Measurements from ENCODE around the gene STARD13.
A peak's percentile ranks its signal among the peaks of the same experiment; 100 is the strongest.
"Not testable (repeated sequence)": the region's sequence is repeated elsewhere in the genome, so short reads cannot be mapped to it uniquely, and the experiment has no call there.

Gene STARD13

DNA sequence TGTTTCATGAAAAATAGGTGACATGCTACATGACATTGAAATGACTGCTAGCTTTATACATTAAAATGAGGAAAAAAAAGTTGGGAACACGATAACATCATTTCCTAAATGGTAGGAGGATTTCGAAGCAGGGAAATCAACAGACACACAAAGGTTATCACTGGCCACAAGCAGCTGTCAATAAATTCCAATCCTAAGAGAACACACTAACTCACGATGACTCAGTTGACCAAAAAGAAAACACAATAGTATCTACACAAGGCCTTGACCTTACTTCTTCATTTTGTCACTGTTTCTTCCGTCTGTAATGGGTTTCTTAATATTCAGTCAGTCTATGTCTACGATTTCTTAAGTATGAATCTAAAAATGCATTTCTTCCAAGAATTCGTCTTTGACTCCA, 36.5 kb downstream of the STARD13 start:
- DNase-seq, result no peak

DNA sequence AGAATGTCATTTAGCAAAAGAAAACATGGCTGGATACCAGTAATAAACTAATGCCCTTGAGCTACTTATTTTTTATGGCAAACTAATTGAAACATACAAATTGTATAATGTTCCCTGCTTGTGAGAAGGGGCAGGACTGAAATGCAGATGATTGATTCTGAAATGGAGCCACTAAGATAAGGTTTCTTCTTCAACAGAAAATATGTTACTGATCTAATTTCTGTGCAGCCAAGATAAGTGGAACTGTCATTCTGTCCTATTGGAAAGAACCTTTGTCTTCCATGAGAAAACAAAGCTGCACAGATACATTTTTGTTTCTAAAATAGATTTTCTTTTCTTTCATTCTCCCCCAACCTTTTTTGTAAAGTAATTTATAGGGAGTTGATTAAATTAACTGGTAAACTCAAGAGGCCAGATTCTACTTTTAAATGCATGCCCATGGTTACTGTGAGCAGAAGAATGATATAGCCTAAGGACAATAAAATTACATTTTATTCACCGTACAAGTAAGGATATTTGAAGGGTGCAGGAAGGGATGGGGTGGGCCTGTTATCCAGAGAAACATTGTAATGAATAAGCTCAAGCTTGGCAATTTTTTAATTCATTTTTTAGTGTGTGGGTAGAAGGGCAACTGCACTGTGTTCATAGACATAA, 39.9 kb downstream of the STARD13 start:
- DNase-seq, result no peak

DNA sequence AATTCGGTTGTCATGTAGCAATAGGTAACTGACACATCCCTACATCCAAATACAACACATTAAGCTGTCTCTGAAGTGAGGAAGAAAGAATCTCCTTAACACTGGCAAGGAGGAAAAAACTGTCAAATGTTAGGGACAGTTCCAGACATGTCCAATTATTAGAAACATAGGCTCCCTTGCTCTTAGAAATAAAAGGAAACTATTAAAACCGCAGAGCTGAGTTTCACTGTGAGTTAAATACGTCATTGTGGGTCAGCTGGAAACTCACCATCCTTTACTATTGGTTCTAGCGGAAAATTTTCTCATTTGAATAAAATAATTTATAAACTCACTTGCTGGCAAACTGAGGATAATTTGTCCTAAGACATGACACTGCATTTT, 40.7 kb downstream of the STARD13 start:
- no peak for DNase-seq

DNA sequence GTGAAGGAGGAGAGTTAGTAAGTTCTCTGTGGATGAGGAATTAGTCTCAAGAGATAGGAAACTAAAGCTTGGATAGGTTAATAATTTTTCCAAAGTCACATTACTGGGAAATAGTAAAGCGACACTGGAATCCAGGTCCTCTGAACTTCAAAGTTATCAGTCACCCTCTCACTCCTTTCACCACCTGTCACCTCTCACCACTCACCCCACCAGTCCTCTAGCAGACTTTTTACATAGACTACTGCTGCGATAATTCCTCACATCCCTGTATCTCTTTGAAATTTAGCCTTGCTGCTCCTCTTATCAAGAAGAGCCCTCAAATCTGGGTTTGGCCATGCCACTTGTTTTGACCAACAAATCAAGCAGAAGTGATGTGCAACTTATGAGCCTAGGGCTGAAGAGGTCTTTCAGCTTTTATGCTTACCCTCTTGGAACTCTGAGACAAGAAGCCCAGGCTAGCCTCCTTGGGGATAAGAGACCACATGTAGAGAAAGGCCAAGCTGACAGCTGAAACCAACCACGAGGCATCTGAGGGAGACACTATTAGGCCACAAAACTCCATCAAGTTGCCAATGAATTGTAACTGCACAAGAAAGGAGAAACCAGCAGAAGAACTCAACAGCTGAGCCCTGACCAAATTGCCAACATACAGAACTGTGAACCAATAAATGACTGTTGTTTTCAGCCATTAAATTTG, 41.2 kb downstream of the STARD13 start:
- DNase-seq, result no peak

DNA sequence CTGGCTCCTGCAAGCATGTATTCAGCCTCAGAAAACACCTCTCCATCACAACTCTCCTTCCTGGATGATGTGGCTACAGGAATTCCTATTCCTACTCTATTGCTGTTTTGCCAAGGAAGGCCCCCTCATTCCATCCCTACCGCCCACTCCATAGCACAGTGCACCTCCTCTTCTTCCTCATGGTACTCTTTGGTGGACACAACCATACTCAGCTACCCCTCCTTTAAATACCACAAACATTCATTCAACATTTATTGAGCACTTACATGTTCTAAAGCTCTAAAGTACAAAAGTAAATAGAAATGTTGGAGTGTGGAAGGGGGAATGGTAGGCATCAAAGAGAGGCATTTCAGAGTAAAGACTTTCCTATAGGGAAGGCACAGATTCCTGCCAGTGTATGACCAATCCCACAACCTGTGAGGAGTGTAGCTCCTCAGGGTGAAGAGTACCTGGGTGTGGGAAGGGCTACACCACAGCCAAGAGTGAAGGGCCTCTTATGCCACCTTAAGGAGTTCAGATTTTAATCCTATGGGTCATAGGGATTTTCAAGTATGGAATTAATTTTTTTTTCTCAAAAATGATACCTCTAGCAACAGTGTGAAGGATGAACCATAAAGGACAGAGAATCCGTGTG, 42.5 kb downstream of the STARD13 start:
- no peak for DNase-seq

DNA sequence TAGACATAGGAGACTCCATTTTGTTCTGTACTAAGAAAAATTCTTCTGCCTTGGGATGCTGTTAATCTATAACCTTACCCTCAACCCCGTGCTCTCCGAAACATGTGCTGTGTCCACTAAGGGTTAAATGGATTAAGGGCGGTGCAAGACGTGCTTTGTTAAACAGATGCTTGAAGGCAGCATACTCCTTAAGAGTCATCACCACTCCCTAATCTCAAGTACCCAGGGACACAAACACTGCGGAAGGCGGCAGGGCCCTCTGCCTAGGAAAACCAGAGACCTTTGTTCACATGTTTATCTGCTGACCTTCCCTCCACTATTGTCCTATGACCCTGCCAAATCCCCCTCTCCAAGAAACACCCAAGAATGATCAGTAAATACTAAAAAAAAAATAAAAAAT, 43.2 kb downstream of the STARD13 start:
- DNase-seq, result not testable (repeated sequence)

DNA sequence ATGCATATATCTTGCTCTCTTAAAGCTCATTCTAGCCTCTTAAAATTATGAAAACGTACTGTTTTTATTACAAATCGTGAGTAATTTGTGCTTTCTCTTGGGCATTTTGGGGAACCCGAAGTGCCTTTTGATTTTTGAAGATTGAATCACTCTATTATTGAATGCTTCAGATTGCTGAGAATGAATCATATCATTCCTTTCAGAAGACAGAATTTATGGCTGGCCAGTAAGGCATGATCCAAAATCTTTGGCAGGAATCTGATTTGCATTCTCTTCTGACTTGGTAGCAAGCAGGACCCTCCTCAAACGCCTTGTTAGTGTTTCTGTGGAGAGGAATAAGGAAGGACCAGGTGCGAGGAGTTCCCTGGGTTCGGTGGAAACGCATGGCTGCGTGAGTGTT, 49.5 kb downstream of the STARD13 start:
- no peak for DNase-seq

DNA sequence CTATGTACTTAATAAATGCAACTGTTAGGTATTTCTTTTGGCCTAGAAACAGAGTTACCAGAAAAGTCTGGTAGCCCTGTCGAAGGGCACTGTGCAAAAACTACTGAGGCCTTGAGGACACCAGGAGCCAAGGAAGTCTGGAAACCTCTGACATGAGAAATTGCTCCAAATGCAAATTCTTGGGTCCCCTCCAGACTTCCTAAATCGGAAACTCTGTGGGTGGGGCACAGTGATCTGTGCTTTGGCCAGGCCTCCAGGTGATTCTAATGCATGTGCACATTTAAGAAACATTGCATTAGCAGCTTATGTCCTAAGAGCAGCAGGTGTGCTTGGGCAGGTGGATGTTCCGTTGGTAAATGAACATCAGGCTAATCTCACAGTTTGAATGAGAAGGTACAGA, 50.0 kb downstream of the STARD13 start:
- no peak for DNase-seq

DNA sequence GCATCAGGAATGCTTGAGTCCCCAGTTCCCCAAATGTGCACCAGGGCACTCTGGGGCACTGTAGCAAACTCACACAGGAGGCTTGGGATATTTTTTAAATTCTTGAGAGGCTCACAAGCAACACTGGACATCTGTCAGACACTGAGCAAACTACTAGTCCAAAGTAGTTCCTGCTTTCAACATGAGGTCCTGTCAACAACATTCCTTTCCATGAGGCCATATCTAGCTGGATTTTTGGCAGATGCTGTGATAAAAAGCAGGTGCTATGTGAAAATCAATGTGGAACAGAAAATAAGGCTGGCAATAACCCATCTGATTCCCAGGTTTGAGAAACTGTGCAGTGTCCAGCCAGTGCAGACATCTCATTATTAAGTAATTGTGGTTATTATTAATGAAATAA, 50.5 kb downstream of the STARD13 start:
- DNase-seq, result no peak

DNA sequence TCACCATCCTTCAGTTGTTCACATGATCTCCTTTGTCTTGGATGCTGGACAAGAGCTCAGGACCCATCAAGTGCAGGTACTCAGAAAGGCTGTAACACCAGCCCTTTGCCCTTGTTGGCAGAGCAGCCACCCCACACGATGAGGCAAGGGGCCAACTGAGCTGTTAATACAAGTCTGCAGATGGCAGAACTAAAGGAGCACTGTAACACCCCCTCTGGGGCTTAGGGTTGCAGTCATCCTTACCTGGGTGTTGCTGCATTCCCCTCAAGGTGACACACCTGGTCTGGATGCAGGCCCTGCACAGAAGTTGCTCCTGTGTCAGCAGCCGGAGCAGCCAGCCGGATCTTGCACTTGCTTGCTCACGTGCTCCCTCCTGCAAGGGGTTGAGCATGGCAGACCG, 52.0 kb downstream of the STARD13 start:
- no peak for DNase-seq

DNA sequence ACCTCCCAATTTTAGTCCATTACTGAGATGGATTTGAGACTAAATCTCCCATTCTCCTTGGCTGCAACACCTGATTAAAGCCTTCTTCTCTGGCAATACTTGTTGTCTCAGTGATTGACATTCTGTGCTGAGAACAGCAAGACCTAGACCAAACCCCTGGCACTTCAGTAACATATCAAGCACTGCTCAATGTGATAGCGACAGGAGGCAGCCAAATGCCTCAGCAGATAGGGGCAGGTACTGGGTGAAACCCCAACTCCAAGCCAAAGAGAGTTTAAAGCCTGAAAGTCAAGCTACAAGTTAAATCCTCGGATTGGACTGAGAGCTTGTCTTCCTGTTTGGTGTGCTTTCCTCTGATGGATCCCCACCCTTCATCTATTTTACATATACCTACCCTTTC, 52.7 kb downstream of the STARD13 start:
- no peak for DNase-seq

DNA sequence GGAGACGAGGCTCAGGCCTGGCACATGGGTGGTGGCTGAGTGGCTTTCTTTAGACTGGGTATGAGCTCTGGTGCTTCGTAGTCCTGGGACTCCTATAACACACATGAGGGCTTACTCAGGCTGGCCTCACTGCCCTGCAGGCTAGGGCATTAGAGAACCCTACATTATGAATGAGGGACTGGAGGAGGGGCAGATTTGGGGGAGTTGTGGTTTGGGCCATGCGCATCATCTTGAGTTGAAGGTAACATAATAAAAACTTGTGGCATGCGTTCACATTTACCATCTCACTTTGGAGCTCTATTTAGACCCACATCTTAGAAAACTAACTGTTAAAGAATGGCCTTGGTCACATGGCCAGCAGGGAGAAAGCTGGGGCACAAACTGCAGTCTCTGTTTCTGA, 54.2 kb downstream of the STARD13 start:
- DNase-seq, result no peak

DNA sequence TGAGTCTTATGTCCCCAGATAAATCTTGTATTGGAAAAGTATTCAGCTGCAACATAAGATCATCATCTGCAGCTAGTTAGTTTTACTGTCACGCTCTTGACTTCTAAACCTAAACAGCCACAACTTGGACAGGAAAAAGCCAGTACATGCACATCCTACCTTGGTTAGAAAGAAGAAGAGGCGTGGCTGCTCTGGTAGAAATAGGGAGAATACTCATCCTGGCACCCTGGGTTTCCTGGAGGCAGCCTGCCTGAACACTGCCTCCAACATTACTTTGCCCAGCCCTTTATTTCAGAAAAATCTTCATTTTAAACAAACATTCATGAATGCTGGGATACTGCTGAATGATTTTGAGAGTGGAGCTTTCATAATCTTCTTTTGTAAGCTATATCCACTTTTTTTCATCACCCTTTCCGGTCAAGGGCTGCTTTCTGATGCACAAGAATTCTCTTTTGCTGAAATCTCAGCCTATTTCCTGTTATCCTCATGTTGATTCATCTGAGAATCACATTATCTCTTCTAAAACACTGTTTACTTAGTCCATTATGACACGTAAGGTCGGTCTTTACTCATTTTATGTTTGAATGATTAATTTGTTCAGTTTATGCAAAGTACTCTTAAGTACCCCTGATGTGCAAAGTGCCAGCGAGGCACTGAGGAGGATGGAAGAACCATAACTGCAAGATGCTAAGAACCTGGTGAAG, 55.2 kb downstream of the STARD13 start:
- no peak for DNase-seq

DNA sequence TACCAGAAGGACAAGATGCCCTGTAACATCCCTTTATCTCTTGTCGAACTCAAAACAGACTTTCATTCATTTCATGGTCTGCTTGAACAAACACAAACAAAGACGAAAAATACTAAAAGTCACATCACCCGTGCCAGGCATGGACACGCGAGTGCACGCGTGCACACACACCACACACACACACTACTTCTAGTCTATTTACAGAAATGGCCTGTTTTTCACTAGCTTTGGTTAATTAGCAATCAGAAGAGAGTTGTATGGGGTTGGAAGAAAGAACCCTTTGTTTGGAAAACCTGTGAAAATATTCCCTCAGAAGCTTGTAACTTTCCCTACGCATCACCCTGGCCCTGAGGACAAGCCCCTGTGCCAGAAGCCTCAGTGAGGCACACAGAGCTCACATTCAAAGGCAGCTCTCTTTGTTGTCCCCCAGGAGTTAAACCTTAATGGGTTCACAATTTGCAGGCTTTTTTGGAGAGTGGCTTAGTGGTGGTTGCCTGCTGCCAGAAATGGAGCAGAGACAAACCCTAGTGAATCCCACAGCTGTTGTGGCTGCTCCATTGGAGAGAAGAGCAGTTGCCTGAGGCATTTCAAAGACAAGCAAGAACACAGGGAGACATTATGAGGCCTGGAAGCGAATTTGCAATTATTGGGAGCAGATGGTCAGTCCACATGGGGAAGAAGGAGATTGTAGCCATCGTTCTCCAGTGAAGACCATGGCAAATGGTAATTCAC, 55.9 kb downstream of the STARD13 start:
- peak; percentile 96 for DNase-seq

DNA sequence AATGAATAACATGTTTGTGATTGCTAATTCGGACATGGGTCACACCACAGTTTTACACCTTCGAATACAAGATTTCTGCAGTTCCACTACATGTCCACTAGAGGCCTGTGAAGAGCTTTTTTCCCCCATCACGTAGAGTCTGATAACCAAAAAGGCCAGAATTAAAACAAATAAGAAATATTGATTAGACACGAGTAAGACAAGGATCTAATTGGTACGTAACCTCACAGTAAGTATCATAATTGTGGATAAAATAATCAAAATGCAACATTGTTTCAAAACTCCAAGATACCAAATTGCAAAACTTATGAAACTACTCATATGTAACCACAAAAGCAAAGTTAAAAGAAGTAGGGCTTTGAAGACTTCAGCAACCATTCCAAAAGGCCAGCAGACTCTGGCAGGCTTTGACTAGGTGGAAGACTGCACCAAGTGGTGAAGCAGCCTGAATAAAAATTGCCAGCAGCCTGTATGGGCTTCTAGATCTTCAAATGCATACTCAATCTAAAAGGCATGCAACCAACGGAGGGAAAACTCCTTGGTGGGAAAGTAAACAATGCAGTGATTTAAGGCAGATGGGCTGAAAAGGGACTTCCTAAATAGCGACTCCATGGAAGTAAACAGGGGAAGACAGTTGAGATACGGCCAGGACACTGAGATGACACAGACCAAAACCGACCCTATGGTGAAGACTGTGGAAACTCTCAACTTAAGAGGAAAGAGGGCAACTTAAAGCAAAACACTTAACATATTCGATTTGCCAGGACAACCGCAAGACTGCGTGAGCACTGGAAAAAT, 56.7 kb downstream of the STARD13 start:
- DNase-seq, result peak; percentile 63

DNA sequence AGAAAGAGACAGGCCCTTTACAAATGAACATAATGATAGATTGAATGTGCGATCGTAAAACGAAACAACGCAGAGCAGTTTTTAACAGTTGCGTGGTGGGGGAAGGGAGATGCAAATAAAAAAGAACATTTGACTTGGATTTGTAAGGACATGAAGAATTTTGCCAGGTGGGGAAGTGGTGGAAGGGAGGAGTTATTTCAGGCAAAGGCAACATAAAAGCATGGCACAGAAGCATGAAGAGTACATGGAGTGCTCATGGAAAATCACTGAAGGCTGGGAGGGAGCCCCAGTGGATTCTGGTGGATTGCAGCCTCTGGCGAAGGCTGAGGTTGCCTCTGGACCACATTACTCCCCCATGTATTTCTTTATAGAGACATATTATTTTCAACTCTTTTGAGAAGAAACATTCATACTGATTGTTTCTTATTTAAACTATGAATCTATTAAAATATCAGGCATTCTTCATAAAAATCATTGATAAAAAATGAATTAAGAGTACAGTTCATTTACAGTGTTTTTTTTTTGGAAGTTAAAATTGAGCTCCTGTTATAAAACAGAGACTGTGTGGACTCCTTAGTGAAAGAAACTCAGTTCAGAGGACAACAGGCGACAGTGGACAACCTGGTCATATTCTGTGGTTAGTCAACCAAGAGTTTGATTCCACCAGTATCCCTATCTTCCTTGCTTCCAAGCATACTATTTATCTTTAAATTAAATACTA, 57.5 kb downstream of the STARD13 start:
- DNase-seq, result no peak

DNA sequence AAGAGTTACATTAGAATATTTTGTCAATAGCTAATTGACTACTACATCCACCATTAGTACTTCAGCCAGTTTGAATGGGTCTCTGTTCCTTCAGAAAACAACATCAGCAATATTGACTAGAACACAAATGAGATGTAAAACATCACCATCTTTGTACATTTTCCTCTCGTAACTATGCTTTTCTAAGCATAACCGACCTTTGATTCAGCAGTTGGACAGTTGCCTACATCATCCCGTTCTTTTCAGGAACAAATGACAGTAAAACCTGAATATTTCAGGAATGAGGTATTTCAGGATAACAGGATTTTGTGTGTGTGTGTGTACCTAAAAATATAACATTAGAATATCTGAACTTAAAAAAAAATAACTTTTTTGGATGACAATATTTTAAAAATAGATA, 60.9 kb downstream of the STARD13 start:
- DNase-seq, result no peak

DNA sequence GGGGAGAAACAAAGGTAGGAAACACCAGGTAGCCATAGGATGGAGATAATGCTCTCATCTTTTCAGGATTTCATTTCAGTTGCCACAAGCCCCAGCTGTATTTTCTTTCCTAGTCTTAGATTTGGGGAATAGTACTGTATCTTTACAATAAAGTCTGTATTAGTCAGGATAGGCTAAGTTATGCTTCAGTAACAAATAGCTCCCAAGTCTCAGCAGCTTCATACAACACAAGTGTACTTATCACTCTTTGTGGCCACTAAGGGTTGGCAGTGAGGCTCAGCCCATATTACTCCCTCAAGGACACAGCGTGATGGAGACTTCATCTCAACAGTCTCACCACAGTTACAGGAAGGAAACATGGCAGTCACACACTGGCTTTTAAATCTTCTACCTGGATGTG, 61.4 kb downstream of the STARD13 start:
- no peak for DNase-seq

DNA sequence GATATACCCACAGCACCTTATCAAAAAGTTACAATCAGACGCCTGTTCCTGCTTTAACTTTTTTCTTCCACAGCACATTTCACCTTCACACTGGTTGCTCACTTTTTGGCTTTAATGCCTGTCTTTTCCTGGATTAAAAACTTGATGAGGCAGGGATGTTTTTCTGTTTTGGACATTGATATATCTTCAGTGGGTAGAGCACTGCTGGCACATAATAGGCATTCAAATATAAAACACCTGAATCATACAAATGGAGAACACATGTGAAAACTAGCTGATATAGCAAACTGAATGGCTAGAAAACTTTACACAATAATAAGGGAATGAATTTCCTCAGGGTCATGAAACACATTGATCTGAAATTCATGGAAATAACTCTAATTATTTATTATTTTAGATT, 65.6 kb downstream of the STARD13 start:
- DNase-seq, result no peak

DNA sequence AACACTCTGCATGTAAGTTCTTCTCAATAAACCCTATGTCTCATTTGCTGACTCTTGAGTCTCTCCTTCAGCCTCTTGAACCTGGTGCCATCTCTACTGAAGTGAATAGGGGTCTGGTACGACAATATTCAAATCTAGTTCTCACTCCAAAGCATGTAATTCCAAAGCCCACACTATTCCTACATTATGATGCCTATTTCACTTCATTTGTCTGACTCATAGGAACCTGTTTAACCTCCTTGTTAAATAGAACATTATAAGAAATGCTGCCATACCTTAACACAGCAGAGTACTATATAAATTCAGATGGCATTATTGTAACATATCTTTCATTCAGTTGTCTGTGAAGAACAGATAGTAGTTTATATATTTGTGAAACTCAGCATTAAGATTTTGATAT, 67.1 kb downstream of the STARD13 start:
- no peak for DNase-seq

DNA sequence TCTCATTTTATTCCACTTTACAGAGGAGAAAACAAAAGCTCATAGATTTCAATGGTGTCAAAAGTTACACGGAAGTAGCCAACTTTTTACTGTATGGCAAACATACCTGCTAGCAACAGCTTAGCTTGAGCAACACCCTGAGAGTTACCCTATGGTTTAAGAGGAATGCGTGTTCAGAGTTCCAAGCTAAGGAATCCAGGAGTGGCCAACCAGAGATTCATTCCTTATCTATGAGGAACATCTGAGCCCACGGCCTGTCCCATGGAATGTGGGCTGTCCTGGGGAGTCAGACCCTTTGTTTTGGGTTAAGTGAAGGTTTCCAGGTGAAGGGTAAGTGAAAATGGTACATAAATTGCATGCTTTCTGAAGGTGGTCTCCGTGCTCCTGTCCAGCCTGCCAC, 67.5 kb downstream of the STARD13 start:
- DNase-seq, result peak; percentile 94

DNA sequence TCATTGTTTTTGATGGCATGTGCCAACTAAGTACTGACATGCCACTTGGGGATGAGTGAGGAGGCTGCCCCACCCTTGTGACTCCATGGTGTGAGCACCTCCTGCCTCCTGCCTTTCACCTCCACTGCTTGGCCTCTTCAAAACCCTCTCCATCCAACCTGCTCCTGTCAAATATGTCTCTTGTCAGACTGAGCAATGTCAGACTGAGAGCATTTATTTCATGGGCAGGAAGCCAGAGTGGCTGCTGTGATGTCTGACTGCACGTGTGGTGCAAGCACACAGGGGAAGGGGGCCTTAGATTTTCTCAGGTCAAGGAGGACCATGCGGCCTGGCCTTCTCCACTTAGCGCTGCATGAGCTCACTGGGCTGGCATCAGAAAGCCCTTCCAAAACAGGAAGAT, 68.3 kb downstream of the STARD13 start:
- peak; percentile 52 for DNase-seq
